Gastroesophageal sphincter (tissue), 3 donors: ENCODE data around the gene DCXR.

Experiments used
- POLR2A ChIP-seq, 2 donors: fragments of 450-650 bp; IDR thresholded peaks; one replicate each; pipeline ENCODE4 v1.6.1; 2017; ENCODE audit warnings: antibody characterized with exemption in 2 of 2, mild to moderate bottlenecking in 2 of 2, moderate library complexity in 1 of 2
- POLR2AphosphoS5 ChIP-seq: sonication (generic); formaldehyde crosslinking; IDR thresholded peaks from one replicate; pipeline ENCODE4 v1.6.1; 2017; ENCODE audit warnings: antibody characterized with exemption
- TF ChIP-seq, protein P1 (sequence below), 4 experiments: fragments of 200-600 bp in 2 of 4; fragments of 450-650 bp in 2 of 4; sonication (generic) in 1 of 4; IDR thresholded peaks; one replicate each; pipeline ENCODE4 v1.5.1; 2017 to 2019; ENCODE audit warnings: antibody characterized with exemption in 4 of 4, mild to moderate bottlenecking in 2 of 4, moderate library complexity in 2 of 4

- TF ChIP-seq, protein P1, sequence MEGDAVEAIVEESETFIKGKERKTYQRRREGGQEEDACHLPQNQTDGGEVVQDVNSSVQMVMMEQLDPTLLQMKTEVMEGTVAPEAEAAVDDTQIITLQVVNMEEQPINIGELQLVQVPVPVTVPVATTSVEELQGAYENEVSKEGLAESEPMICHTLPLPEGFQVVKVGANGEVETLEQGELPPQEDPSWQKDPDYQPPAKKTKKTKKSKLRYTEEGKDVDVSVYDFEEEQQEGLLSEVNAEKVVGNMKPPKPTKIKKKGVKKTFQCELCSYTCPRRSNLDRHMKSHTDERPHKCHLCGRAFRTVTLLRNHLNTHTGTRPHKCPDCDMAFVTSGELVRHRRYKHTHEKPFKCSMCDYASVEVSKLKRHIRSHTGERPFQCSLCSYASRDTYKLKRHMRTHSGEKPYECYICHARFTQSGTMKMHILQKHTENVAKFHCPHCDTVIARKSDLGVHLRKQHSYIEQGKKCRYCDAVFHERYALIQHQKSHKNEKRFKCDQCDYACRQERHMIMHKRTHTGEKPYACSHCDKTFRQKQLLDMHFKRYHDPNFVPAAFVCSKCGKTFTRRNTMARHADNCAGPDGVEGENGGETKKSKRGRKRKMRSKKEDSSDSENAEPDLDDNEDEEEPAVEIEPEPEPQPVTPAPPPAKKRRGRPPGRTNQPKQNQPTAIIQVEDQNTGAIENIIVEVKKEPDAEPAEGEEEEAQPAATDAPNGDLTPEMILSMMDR (IDR thresholded peaks at IDR 0.05), result no peak
- TF ChIP-seq POLR2A (IDR thresholded peaks at IDR 0.05), result no peak
- TF ChIP-seq POLR2AphosphoS5, result no peak
Observed at GRCh38 chr17:82058230-82058854, 20.8 kb upstream of the DCXR start.
